Mesendoderm (in vitro differentiated cells): ENCODE measurements around the gene INSRR.

Experiments used
- DNase-seq: peaks from one replicate; pipeline ENCODE4 v3.0.0; 2013
- H2AK5ac ChIP-seq: 2 replicates; pipeline ENCODE4 v1.6.1; 2013; ENCODE audit warnings: low read length, inconsistent platforms
- H2BK120ac ChIP-seq: 2 replicates; pipeline ENCODE4 v1.6.1; 2013; ENCODE audit warnings: low read depth, mild to moderate bottlenecking, low read length, moderate library complexity, mixed read lengths
- H2BK15ac ChIP-seq: replicated peaks from 2 replicates; pipeline ENCODE4 v1.6.1; 2013; ENCODE audit warnings: low read depth, mild to moderate bottlenecking, moderate library complexity
- H2BK5ac ChIP-seq: 2 replicates; pipeline ENCODE4 v1.6.1; 2013; ENCODE audit warnings: low read length, inconsistent platforms
- H3K18ac ChIP-seq: 2 replicates; pipeline ENCODE4 v1.6.1; 2013; ENCODE audit warnings: mild to moderate bottlenecking, low read length, mixed read lengths
- H3K23ac ChIP-seq: one replicate; pipeline ENCODE4 v1.6.1; 2013; ENCODE audit warnings: low read length
- H3K27ac ChIP-seq: 2 replicates; pipeline ENCODE4 v1.5.1; 2013; ENCODE audit warnings: low read depth, mild to moderate bottlenecking, inconsistent platforms, low read length, moderate library complexity
- H3K27me3 ChIP-seq: 2 replicates; pipeline ENCODE4 v1.6.1; 2013; ENCODE audit warnings: low read length, control low read depth, mild to moderate bottlenecking, inconsistent platforms; ENCODE audit not compliant: insufficient read depth, poor library complexity
- H3K36me3 ChIP-seq: 2 replicates; pipeline ENCODE4 v1.6.1; 2013; ENCODE audit warnings: low read length, inconsistent platforms; ENCODE audit not compliant: control insufficient read depth, insufficient read depth
- H3K4ac ChIP-seq: one replicate; pipeline ENCODE4 v1.6.1; 2013; ENCODE audit warnings: low read depth, mild to moderate bottlenecking, low read length, moderate library complexity
- H3K4me1 ChIP-seq: 2 replicates; pipeline ENCODE4 v1.6.1; 2013; ENCODE audit warnings: low read depth, low read length, inconsistent platforms; ENCODE audit not compliant: control insufficient read depth
- H3K4me2 ChIP-seq: 2 replicates; pipeline ENCODE4 v1.6.1; 2013; ENCODE audit warnings: low read length
- H3K4me3 ChIP-seq: 2 replicates; pipeline ENCODE4 v1.5.1; 2013; ENCODE audit warnings: mild to moderate bottlenecking, low read length
- H3K56ac ChIP-seq: one replicate; pipeline ENCODE4 v1.6.1; 2013; ENCODE audit warnings: low read length
- H3K79me1 ChIP-seq: 2 replicates; pipeline ENCODE4 v1.6.1; 2013; ENCODE audit warnings: low read length, inconsistent platforms
- H3K79me2 ChIP-seq: 2 replicates; pipeline ENCODE4 v1.6.1; 2013; ENCODE audit warnings: mild to moderate bottlenecking, low read length; ENCODE audit not compliant: control insufficient read depth, insufficient read depth
- H3K9ac ChIP-seq: 2 replicates; pipeline ENCODE4 v1.6.1; 2013; ENCODE audit warnings: low read length, inconsistent platforms
- H4K5ac ChIP-seq: one replicate; pipeline ENCODE4 v1.6.1; 2013; ENCODE audit warnings: low read length
- H4K8ac ChIP-seq: one replicate; pipeline ENCODE4 v1.6.1; 2013; ENCODE audit warnings: low read depth, mild to moderate bottlenecking, control low read depth, low read length, moderate library complexity
- WGBS: extraction: QIAGEN DNeasy Blood & Tissue Kit; methylation state at CpG from one replicate; pipeline ENCODE4 v1.1.7; 2013; ENCODE audit warnings: low lambda C conversion rate, missing lambda C conversion rate; ENCODE audit not compliant: insufficient coverage; ENCODE audit errors: extremely low coverage; 5-methylcytosine and 5-hydroxymethylcytosine counted together

Gene INSRR

GRCh38 chr1:156815961-156816422, 42.9 kb downstream of the INSRR start:
- H3K56ac ChIP-seq = peak overlapping the region; percentile 30
- no peak overlapping the region for H2BK5ac ChIP-seq
- no peak overlapping the region for H3K18ac ChIP-seq
- H3K27ac ChIP-seq = no peak overlapping the region
- no peak overlapping the region for H2BK120ac ChIP-seq
- peak overlapping the region; percentile 50 for H3K23ac ChIP-seq
- H3K4me2 ChIP-seq = no peak overlapping the region
- H3K79me2 ChIP-seq = no peaks in the 10 kb centered on the region
- no peak overlapping the region for H2BK15ac ChIP-seq
- H3K36me3 ChIP-seq = no peaks in the 10 kb centered on the region
- DNase-seq = no peak
- H4K8ac ChIP-seq = no peak overlapping the region
- no peak overlapping the region for H3K9ac ChIP-seq
- no peaks in the 10 kb centered on the region for H3K27me3 ChIP-seq
- H3K4ac ChIP-seq = no peak overlapping the region
- peaks cover 2% of the 10 kb centered on the region for H3K4me1 ChIP-seq
- H3K79me1 ChIP-seq = no peaks in the 10 kb centered on the region
- H2AK5ac ChIP-seq = no peak overlapping the region
- H4K5ac ChIP-seq = no peak overlapping the region
- no peak overlapping the region for H3K4me3 ChIP-seq
- WGBS = no CpG with 5 or more reads among the region's 10 CpGs

- H4K8ac ChIP-seq = no peak overlapping the region
- H2AK5ac ChIP-seq = no peak overlapping the region
- H3K36me3 ChIP-seq = no peaks in the 10 kb centered on the region
- H3K4me3 ChIP-seq = no peak overlapping the region
- H3K79me1 ChIP-seq = no peaks in the 10 kb centered on the region
- H3K18ac ChIP-seq = no peak overlapping the region
- peaks cover 2% of the 10 kb centered on the region for H3K4me1 ChIP-seq
- H3K56ac ChIP-seq = no peak overlapping the region
- H3K79me2 ChIP-seq = no peaks in the 10 kb centered on the region
- no peak overlapping the region for H2BK15ac ChIP-seq
- no peak overlapping the region for H2BK5ac ChIP-seq
- H3K9ac ChIP-seq = no peak overlapping the region
- no peak overlapping the region for H3K4me2 ChIP-seq
- no peak overlapping the region for H3K4ac ChIP-seq
- no CpG with 5 or more reads among the region's 5 CpGs for WGBS
- H4K5ac ChIP-seq = no peak overlapping the region
- H2BK120ac ChIP-seq = no peak overlapping the region
- H3K23ac ChIP-seq = no peak overlapping the region
- no peak overlapping the region for H3K27ac ChIP-seq
- DNase-seq = peak; percentile 34
- no peaks in the 10 kb centered on the region for H3K27me3 ChIP-seq
Observed at GRCh38 chr1:156815307-156815826, 43.5 kb downstream of the INSRR start.

- no CpG with 5 or more reads among the region's 7 CpGs for WGBS
- H3K79me1 ChIP-seq = no peaks in the 10 kb centered on the region
- no peaks in the 10 kb centered on the region for H3K27me3 ChIP-seq
- no peak overlapping the region for H2AK5ac ChIP-seq
- no peaks in the 10 kb centered on the region for H3K79me2 ChIP-seq
- H3K9ac ChIP-seq = peak overlapping the region; percentile 65
- peaks cover 2% of the 10 kb centered on the region for H3K4me1 ChIP-seq
- H3K4ac ChIP-seq = no peak overlapping the region
- H2BK15ac ChIP-seq = no peak overlapping the region
- H3K18ac ChIP-seq = peak overlapping the region; percentile 23
- no peak overlapping the region for H3K27ac ChIP-seq
- no peak for DNase-seq
- H4K8ac ChIP-seq = no peak overlapping the region
- H3K4me3 ChIP-seq = no peak overlapping the region
- H3K4me2 ChIP-seq = no peak overlapping the region
- no peak overlapping the region for H2BK5ac ChIP-seq
- H3K36me3 ChIP-seq = no peaks in the 10 kb centered on the region
- H3K56ac ChIP-seq = peak overlapping the region; percentile 89
- H3K23ac ChIP-seq = no peak overlapping the region
- no peak overlapping the region for H2BK120ac ChIP-seq
- no peak overlapping the region for H4K5ac ChIP-seq
Observed at GRCh38 chr1:156814571-156815260, 44.2 kb downstream of the INSRR start.

- H3K9ac ChIP-seq = peak overlapping the region; percentile 65
- peak overlapping the region; percentile 47 for H3K18ac ChIP-seq
- no peaks in the 10 kb centered on the region for H3K27me3 ChIP-seq
- H3K4me2 ChIP-seq = peak overlapping the region; percentile 40
- peak; percentile 89 for DNase-seq
- no CpG with 5 or more reads among the region's 60 CpGs for WGBS
- no peak overlapping the region for H2BK15ac ChIP-seq
- H3K4me1 ChIP-seq = peaks cover 2% of the 10 kb centered on the region
- H2BK120ac ChIP-seq = no peak overlapping the region
- no peaks in the 10 kb centered on the region for H3K79me1 ChIP-seq
- H2AK5ac ChIP-seq = no peak overlapping the region
- no peaks in the 10 kb centered on the region for H3K36me3 ChIP-seq
- H3K23ac ChIP-seq = peak overlapping the region; percentile 59
- H3K4me3 ChIP-seq = no peak overlapping the region
- H3K79me2 ChIP-seq = no peaks in the 10 kb centered on the region
- no peak overlapping the region for H2BK5ac ChIP-seq
- H3K56ac ChIP-seq = peak overlapping the region; percentile 89
- H3K27ac ChIP-seq = no peak overlapping the region
- no peak overlapping the region for H4K5ac ChIP-seq
- H4K8ac ChIP-seq = no peak overlapping the region
- H3K4ac ChIP-seq = peak overlapping the region; percentile 71
Observed at GRCh38 chr1:156813750-156814570, 45.0 kb downstream of the INSRR start.

- Histone ChIP-seq H3K9ac (peak overlapping the region; percentile 65), H2BK120ac (no peak overlapping the region)
Observed at GRCh38 chr1:156813298-156813697, 45.6 kb downstream of the INSRR start.

More at GRCh38 chr1:156813298-156813697, 45.6 kb downstream of the INSRR start:
- H2BK5ac ChIP-seq = no peak overlapping the region
- no peak for DNase-seq
- no peak overlapping the region for H2BK15ac ChIP-seq
- no peaks in the 10 kb centered on the region for H3K79me2 ChIP-seq
- no peaks in the 10 kb centered on the region for H3K36me3 ChIP-seq
- no peak overlapping the region for H2AK5ac ChIP-seq
- H3K4me2 ChIP-seq = peak overlapping the region; percentile 40
- H3K56ac ChIP-seq = peak overlapping the region; percentile 89
- peak overlapping the region; percentile 47 for H3K18ac ChIP-seq
- H4K5ac ChIP-seq = no peak overlapping the region
- H4K8ac ChIP-seq = no peak overlapping the region
- no peaks in the 10 kb centered on the region for H3K79me1 ChIP-seq
- peak overlapping the region; percentile 71 for H3K4ac ChIP-seq
- H3K23ac ChIP-seq = peak overlapping the region; percentile 59
- H3K27ac ChIP-seq = no peak overlapping the region
- no CpG with 5 or more reads among the region's 10 CpGs for WGBS
- H3K4me1 ChIP-seq = peaks cover 2% of the 10 kb centered on the region
- H3K27me3 ChIP-seq = no peaks in the 10 kb centered on the region
- H3K4me3 ChIP-seq = no peak overlapping the region
